GM18870 (cell line): ENCODE data around the gene SSTR3.
"Not testable (repeated sequence)": the region's sequence is repeated elsewhere in the genome, so short reads cannot be mapped to it uniquely, and the experiment has no call there.

Experiments
- ATAC-seq: cut with Tn5 transposase; IDR thresholded peaks from one replicate; pipeline ENCODE4 v1.9.1; 2021; ENCODE audit warnings: moderate library complexity; ENCODE audit not compliant: unreplicated experiment

SSTR3 gene

DNA sequence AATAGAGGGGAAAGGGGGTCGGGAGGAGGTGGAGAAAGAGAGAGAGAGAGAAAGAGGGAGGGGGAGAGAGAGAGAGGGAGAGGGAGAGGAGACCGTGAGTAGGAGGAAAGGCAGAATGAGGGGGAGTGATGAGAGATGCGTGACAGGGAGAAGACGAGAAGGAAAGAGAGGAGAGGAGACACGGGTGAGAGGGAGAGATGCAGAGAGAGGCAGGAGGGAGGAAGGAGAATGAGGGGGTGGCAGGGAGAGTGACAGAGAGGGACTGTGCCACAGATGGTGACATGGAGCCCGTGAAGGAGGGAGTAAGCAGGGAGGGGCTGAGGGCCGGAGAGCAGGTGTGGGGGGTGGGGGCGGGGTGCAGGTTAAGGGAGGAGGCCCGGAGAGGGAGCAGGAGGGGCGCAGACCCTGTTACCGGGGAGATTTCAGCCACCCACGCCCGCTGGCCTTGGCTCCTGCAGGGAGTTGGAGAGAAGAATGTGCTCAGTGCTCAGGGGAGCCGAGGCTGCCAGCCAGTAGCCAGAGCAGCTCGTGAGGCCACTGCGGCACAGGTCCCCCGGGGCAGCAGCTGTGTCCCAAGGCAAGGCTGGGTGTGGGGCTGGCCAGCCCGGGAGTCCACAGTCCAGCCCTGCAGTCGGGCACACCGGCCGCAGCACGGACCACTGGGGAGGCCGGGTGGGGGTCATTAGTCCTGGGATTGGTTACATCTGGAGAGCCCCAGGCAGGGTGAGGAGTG, at the start of gene SSTR3:
SSTR3 (minus strand) TSS at position 304 of the 733 bp plus-strand sequence. CDS start 4,674 bp downstream, outside the sequence.
- no peak for ATAC-seq

DNA sequence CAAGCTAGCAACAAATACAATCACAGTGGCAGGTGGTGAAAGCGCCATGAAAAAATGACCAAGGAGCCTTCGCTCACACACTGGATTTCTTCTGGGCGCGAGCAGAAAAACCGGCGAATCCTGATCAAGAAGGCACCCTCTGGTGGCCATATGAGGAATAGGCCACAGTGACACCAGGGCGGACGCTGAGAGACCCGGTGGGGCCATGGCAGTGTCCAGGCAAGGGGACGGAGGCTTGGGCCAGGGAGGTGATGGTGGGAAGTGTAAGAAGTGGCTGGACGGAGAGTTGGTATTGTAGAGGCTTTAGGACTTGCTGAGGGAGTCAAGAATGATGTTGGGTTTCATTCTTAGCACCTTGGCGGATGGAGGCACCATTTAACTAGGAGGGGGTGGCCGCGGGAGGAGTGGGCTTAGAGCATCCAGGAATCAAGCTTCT, 48.6 kb upstream of the SSTR3 start:
- no peak for ATAC-seq

DNA sequence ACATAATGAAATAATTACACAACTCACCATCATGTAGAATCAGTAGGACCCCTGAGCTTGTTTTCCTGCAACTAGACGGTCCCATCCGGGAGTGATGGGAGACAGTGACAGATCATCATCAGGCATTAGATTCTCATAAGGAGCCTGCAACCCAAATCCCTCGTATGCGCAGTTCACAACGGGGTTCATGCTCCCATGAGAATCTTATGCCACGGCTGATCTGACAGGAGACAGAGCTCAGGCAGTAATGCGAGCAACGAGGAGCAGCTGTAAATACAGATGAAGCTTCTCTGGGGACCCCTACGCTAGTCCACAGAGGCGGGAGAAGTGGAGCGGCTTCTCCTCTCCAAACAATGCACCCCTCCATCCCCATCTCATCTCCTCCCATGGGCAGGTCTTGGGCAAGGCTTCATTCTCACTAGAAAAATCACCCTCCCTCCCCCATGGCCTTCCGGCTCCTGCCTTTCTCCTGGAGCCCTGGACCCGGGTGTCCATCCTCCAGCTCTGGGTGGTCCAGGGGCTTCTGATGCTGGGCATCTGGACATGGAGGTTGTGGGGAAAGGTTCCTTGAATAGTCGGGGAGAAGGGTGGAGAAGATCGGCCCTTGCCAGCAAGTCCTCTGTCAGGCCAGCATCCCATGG, 48.0 kb upstream of the SSTR3 start:
- no peak for ATAC-seq

DNA sequence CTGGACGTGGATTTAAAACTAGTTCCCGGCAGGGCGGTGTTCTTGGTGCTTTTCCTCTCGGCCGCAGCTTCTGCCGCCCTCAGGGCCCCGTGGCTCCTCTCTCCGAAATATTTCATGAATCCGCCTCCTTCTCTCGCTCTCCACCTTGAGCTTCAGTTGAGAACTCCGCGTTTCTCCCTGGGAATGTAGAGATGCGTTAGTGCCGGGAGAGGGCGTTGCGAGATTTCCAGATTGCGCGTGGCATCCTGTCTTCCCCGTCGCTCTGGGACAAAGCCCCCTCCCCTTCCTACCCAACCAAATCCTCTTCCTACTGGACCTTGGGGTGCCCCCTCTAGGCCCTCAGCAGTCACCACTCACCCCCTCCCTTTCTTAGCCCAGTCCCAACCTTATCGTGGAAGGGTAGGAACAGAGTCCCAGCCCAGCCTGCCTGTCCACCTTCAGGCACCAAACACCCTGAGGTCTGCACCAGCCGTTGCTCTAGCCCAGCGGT, 47.3 kb upstream of the SSTR3 start:
- ATAC-seq: no peak

DNA sequence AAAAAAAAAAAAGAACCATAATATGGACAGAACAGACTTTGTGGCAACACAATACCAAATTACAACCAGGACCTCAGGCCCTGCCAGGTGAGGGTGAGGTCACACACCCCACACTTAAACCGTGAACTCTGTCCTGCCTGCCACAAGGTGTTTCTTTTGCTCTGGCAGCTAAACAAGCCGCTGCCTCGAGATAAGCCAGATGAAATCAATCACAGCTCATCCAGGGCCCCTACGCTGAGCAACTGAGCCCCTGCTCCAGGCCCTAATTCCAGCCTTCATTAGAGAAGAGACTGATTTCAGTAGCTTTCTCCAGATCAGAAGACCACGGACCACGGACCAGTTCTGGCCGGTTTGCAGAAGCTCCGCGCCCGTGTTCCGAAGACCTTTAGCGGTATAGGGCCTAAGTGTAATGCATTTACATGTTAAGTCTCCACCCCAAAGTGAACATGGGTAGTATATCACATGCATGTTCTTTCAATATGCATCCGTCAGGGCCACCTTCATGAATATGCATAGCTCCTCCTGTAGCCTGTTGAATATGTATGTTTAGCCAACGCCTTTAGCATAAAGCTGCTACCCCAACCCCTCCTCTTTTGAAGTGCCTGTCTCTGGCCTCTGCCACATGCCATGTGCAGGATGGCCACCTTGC, 46.6 kb upstream of the SSTR3 start:
- no peak for ATAC-seq

DNA sequence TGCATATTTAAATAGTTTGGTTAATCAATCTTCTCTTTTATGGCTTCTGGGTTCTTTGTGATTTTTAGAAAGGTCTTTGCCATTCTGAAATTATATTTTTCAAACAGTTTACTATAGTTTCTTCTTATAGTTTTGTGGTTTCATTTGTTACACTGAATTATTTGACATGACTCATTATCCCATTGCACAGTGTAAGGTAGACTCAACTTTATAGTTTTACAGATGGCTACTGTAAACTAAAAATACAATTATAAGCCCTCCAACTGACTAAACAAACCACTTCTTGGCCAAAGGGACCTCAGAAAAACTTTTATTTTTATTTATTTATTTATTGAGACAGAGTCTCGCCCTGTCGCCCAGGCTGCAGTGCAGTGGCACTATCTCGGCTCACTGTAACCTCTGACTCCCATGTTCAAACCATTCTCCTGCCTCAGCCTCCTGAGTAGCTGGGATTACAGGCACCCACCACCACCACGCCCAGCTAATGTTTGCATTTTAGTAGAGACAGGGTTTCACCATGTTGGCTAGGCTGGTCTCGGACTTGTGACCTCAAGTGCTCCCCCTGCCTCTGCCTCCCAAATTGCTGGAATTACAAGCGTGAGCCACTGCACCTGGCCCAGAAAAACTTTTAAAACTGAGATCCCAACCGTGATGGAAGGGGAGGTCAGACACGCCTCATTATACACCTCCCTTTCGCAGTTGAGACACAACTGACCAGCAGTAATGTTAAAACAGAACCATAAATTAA, 45.9 kb upstream of the SSTR3 start:
- ATAC-seq: no peak

DNA sequence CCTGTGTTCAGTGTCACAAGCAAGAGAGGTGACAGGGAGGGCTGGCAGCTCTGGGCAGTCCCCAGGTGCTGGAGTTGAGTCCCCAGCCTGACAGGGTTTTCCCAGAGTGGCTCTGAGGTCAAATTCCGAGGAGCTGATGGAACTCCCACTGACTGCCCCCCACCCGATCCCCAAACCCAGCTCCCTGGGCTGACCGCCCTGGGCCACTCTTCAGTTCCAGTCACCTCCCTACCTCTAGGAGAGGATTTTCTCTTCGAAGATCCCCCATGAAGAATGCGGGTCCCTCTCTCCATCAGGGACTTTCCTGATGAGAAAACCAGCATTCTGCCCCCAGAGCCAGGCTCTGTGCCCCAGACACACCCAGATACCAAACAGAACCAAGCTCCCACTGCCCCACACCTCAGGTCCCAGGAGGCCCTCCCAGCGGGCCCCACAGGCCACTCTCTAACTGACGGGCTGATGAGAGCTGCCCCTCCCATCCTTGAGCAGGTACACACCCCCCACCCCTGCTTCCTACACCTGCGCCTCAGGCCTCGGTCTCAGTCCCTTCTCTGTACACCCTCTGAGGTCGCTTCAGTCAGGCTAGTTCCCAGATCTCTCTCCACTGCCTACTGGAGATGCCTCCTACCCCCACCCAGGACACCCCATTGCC, 43.9 kb upstream of the SSTR3 start:
- no peak for ATAC-seq

DNA sequence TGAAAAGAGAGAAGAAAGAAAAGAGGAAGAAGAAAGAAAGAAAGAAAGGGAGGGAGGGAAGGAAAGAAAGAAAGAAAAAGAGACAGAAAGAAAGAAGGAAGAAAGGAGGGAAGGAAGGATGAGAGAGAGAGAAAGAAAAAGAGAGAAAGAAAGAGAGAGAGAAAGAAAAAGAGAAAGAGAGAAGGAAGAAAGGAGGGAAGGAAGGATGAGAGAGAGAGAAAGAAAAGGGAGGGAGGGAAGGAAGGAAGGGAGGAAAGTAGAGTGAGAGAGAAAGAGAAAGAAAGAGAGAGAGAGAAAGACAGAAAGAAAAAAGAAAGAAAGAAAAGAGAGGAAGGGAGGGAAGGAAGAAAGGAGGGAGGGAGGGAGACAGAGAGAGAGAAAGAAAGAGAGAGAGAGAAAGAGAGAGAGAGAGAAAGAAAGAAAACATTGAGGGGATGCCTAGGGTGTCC, 43.3 kb upstream of the SSTR3 start:
- ATAC-seq: no peak

DNA sequence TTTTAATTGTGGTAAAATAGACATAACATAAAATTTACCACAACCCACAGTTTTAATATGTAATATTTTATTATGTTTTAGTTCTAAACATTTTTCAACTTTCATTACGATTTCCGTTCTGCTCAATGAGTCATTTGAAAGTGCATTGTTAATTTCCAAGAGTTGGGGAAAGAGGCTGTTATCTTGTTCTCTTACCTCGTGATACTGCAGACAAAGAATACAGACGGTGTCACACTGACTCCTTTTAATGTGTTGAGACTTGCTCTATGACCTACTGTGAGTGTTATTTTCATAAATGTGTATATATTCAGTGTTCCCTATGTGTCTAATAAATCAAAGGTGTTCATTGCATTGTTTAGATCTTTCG, 42.6 kb upstream of the SSTR3 start:
- no peak for ATAC-seq

DNA sequence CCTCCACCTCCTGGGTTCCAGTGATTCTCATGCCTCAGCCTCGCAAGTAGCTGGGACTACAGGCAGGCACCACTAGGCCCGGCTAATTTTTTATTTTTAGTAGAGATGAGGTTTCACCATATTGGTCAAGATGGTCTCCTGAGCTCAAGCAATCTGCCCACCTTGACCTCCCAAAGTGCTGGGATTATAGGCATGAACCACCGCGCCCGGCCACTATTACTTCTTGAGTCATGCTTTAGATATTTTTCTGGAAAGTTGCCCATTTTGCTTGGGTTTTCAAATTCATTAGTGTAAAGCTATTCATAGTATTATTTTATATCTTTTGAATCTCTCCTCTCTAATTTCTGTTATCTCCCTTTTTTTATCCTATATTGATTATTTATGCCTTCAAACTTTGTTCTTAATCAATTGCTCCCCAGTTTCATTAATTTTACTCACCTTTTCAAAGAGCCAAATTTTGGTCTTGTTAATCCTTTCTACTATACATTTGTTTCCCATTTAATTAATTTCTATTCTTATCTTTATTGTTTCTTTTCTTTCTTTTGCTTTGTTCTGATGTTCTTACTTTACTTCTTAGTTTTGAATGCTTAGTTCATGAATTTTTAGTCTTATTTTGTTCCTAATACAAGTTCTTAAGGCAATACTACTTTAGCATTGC, 42.1 kb upstream of the SSTR3 start:
- ATAC-seq: no peak

DNA sequence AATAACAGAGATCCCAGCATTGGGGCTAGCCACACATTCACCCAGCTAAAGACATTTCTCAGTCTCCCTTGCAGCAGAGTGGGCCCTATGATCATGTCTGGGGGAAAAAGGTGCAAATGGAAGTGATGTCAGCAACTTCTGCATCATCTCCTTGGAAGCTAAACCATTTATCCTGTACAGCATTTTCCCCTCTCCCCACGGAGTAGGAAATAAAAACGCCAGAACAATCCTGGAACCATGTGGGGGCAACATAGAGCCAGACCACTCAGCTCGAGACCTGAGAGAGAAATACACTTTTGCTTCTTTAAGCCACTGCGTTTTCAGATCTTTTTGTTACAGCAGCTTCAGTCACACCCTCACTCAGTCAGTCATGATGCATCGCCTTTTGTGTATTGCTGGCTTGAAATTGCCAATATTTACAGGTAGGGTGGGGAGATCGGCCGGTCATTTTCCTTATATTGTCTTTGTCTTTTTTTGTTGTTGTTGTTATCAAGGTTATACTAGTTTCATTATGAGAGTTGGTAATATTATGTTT, 40.9 kb upstream of the SSTR3 start:
- no peak for ATAC-seq

DNA sequence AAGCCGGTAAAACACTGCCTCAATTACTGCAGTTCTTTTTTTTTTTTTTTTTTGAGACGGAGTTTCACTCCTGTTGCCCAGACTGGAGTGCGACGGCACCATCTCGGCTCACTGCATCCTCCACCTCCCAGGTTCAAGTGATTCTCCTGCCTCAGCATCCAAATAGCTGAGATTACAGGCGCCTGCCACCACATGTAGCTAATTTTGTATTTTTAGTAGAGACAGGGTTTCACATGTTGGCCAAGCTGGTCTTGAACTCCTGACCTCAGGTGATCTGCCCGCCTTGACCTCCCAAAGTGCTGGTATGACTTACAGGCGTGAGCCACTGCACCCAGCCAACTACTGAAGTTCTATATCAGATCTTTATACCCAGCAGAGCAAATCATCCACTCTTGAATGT, 39.6 kb upstream of the SSTR3 start:
- ATAC-seq: not testable (repeated sequence)

DNA sequence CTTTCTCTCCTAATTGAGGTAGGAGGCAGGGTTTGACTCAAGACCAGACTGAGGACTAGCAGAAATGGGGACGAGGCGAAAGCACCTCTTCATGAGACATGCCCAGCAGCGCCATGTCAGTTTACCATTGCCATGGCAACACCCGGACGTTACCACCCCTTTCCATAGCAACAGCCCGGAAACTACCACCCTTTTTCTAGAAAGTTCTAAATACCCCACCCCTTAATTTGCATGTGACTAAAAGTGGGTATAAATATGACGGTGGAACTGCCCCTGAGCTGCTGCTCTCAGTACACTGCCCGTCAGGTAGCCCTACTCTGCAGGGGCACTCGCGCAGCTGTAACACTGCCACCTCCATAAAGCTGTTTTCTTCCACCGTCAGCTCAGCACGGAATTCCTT, 37.7 kb upstream of the SSTR3 start:
- ATAC-seq: no peak

DNA sequence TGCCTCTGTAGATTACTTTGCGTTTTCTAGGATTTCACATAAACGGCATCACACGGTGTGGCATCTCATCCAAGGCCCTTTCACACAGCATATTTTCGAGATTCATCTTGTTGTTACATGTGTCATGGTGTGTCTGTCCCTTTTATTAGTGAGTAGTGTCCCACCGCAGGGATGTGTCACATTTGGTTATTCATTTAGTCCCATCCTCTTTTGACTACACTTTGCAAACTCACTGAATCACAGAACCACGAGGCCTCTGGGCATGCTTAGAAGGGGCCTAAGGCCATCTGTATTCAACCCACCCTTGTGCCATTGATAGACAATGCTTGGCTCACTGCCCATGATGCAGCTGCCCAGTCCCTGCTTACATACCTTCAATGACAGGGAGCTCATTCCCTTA, 36.0 kb upstream of the SSTR3 start:
- ATAC-seq: no peak

DNA sequence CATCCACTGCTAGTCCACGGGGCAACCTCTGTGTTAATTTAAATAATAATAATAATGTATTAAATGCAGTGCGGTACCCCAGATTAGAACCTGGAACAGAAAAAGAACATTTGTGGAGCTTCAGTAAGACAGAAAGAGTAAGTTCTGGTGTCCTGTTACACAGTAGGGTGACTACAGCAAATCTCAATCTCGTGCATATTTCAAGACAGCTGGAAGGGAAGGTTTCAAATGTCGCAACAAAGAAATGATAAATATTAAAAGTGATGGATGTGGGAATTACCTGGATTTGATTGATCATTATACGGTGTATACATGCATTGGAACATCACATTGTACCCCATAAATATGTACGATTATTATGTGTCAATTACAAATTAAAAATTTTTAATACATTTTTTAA, 33.5 kb upstream of the SSTR3 start:
- ATAC-seq: no peak

DNA sequence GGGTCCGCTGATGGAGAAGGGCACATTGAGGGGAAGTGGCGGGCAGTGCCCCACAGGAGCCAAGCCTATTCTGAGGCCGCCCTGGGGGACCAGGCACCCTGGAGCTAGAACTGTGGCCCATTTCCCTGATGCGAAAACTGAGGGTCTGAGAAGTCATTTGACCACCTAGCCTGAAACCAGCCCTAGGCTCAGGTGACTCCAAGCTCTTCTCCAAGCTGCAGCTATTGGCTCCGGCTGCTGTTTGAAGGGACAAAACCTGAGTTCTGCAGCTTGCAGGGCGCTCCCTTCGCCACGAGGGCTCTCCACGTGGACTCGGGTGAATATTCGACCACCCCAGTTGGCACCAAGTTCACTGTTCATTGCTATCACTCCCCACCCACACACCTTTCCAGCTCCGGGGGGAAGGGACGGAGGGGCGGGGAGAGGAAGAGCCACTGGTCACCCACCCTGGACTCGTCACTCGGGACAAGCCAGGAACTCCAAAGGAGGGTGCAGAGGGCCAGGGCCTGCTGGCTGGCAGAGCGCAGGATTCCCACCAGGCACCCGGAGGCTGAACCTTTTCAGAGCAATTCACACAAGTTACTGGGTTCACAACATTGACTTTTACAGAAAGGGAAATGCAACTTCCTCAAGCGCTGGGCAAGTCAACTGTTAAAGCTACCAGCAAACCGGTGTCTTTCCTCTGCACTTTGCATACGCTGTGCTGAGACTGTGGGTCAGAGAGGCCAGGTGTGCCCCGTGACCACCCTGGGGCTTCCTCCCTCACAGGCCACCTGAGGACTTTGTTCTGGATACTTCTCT, 32.8 kb upstream of the SSTR3 start:
- ATAC-seq: no peak

DNA sequence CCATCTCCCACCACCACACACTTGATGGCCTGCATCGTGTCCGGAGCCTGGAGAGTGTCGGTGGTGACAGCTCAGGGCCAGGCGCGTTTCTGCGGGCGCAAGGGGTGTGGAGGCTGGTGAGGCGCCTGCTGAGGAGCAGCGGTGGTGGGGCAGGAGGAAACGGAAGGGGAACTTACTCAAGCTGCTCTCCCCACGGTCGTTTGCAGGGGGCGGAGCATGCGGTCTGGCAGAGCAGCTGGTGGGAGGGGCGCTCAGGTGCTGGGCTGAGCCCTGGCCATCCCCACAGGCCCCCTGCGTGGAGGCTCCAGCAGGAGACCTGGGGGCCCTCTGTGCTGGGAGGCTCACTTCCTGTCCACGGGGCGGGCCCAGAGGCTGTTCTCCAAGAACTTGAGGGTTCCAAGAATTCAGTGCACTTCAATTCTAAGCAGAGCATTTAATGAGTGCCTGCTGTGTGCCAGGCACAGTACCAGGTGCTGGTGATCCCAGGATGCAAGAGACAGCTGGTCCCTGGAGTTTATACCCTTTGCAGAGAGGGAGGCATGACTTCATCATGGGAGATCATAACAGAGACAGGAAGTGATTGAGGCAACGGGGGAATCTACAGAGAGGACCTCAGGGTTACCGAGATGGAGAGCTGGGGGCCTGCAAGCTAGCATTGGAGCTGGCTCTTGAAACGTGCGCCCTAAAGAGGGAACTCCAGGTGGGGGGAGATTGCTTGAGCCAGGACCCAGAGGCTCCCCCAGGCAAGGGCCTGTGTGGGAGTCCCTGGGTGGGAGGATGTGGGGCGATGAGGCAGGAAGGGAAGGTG, 32.0 kb upstream of the SSTR3 start, which contains the start of gene RAC2:
RAC2 (minus strand) TSS at position 156 of the 808 bp plus-strand sequence; CDS start at position 35, 121 bp downstream.
- no peak for ATAC-seq
